ENCODE data around the gene PEX13. TPM values are rescaled to one million over a fixed set of nuclear protein-coding genes. Genes with fewer than 3 reads are reported as not detected.

Gene PEX13
- total RNA-seq, 1 experiment from 2014 or later, result 22.4 TPM

- no peak overlapping the region for H3K14ac ChIP-seq (ENCODE audit: insufficient read depth, low read length)
- Mint-ChIP-seq H3K9me3 (peaks cover 32 to 34% of the 10 kb centered on the region in 2 experiments), H3K36me3 (ENCODE audit: insufficient read depth in 1 of 3, low read depth in 3 of 3) (peaks cover 13 to 27% (median 14%) of the 10 kb centered on the region in 3 experiments), H3K27me3 (ENCODE audit: low read depth) (peaks cover 3% of the 10 kb centered on the region), H3K4me1 (no peaks in the 10 kb centered on the region), H3K27ac (no peak overlapping the region), H3K4me3 (no peak overlapping the region)
- no peaks in the 10 kb centered on the region for H4K20me1 ChIP-seq (ENCODE audit: control insufficient read depth, insufficient read depth, insufficient read length)
- no peaks in the 10 kb centered on the region for H3K79me1 ChIP-seq (ENCODE audit: insufficient read depth, low read depth, low read length, poor library complexity, severe bottlenecking)
- WGBS (ENCODE audit: extremely low coverage, insufficient read length, low lambda C conversion rate), result no CpG with 5 or more reads among the region's 2 CpGs
- no peak overlapping the region for H3K9ac ChIP-seq (ENCODE audit: extremely low read depth, insufficient read length, low read length)
- no peak overlapping the region for H3K27ac ChIP-seq (ENCODE audit: insufficient read length, low read depth, low read length)
- no peak overlapping the region for H4K91ac ChIP-seq (ENCODE audit: insufficient read length, low read depth, low read length)
- H2BK12ac ChIP-seq (ENCODE audit: insufficient read length, low read depth, low read length), result no peak overlapping the region
- H2AK5ac ChIP-seq (ENCODE audit: insufficient read length, low read length), result no peak overlapping the region
- no peak overlapping the region for H3K56ac ChIP-seq (ENCODE audit: insufficient read length, low read depth, low read length)
- H2BK20ac ChIP-seq (ENCODE audit: low read depth, low read length, poor library complexity, severe bottlenecking), result no peak overlapping the region
- no peaks in the 10 kb centered on the region for H3K9me3 ChIP-seq (ENCODE audit: control insufficient read depth, low read depth, low read length)
- no peak overlapping the region for H4K5ac ChIP-seq (ENCODE audit: insufficient read length, low read depth, low read length)
- H2BK120ac ChIP-seq (ENCODE audit: low read depth, low read length, poor library complexity, severe bottlenecking), result no peak overlapping the region
- H3K18ac ChIP-seq (ENCODE audit: insufficient read length, low read depth, low read length), result no peak overlapping the region
- no peak overlapping the region for H3K4ac ChIP-seq (ENCODE audit: low read depth, low read length)
- H2AFZ ChIP-seq (ENCODE audit: low read length), result no peak overlapping the region
- TF ChIP-seq, protein P1, sequence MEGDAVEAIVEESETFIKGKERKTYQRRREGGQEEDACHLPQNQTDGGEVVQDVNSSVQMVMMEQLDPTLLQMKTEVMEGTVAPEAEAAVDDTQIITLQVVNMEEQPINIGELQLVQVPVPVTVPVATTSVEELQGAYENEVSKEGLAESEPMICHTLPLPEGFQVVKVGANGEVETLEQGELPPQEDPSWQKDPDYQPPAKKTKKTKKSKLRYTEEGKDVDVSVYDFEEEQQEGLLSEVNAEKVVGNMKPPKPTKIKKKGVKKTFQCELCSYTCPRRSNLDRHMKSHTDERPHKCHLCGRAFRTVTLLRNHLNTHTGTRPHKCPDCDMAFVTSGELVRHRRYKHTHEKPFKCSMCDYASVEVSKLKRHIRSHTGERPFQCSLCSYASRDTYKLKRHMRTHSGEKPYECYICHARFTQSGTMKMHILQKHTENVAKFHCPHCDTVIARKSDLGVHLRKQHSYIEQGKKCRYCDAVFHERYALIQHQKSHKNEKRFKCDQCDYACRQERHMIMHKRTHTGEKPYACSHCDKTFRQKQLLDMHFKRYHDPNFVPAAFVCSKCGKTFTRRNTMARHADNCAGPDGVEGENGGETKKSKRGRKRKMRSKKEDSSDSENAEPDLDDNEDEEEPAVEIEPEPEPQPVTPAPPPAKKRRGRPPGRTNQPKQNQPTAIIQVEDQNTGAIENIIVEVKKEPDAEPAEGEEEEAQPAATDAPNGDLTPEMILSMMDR (conservative IDR thresholded peaks at IDR 0.05), result no peak
- no peaks in the 10 kb centered on the region for H3K79me2 ChIP-seq (ENCODE audit: insufficient read depth, low read length)
- H3K4me1 ChIP-seq (ENCODE audit: insufficient read depth, low read length), result no peaks in the 10 kb centered on the region
- no peak overlapping the region for H2BK5ac ChIP-seq (ENCODE audit: insufficient read length, low read length)
- no peak for DNase-seq
- H3K23me2 ChIP-seq (ENCODE audit: insufficient read length, low read depth, low read length, poor library complexity, severe bottlenecking), result no peaks in the 10 kb centered on the region
- no peak overlapping the region for H3K4me2 ChIP-seq (ENCODE audit: insufficient read depth, insufficient read length, low read length)
- no peak overlapping the region for H3K23ac ChIP-seq (ENCODE audit: insufficient read length, low read depth, low read length)
- no peak overlapping the region for H4K8ac ChIP-seq (replicated peaks; ENCODE audit: insufficient read length, low read depth, low read length)
- no peak overlapping the region for H2BK15ac ChIP-seq (ENCODE audit: low read depth, low read length)
- no peaks in the 10 kb centered on the region for H3K27me3 ChIP-seq (ENCODE audit: insufficient read depth, low read length)
- H3T11ph ChIP-seq (ENCODE audit: low read length), result no peak overlapping the region
These were observed 28.3 kb upstream of the PEX13 start for GRCh38 chr2:60989259-60989658.

Data from H9 (cell line).